Fibroblast of lung (primary cell): ENCODE measurements around the gene DUSP9. TPM values are rescaled to one million over a fixed set of nuclear protein-coding genes. Genes with fewer than 3 reads are reported as not detected.

Experiments
- DNase-seq, 2 donors: peaks; one replicate each; pipeline versions ENCODE4 v3.0.0 to v3.0.0-alpha.2; 2010; ENCODE audit warnings: low read depth in 2 of 2
- H2AFZ ChIP-seq: 2 replicates; pipeline ENCODE4 v1.5.1; 2012; ENCODE audit warnings: low read length, control low read depth, inconsistent platforms
- H3K27ac ChIP-seq: 2 replicates; pipeline ENCODE4 v1.5.1; 2011; ENCODE audit warnings: low read length, control low read depth; ENCODE audit not compliant: insufficient read depth
- H3K27me3 ChIP-seq: 2 replicates; pipeline ENCODE4 v1.5.1; 2011; ENCODE audit warnings: mild to moderate bottlenecking, low read length; ENCODE audit not compliant: control insufficient read depth, insufficient read depth
- H3K36me3 ChIP-seq: 2 replicates; pipeline ENCODE4 v1.5.1; 2011; ENCODE audit warnings: low read length; ENCODE audit not compliant: control insufficient read depth, insufficient read depth
- H3K4me1 ChIP-seq: 2 replicates; pipeline ENCODE4 v1.5.1; 2011; ENCODE audit warnings: low read length; ENCODE audit not compliant: control insufficient read depth, insufficient read depth; ENCODE audit errors: extremely low read depth
- H3K4me2 ChIP-seq: 2 replicates; pipeline ENCODE4 v1.5.1; 2011; ENCODE audit warnings: low read length, control low read depth; ENCODE audit not compliant: insufficient read depth; ENCODE audit errors: extremely low read depth
- H3K4me3 ChIP-seq, 4 experiments: fragments of 200-600 bp in 1 of 4; sonication (generic) in 1 of 4; replicated peaks in 1 of 4; 2 replicates each; pipeline ENCODE4 v1.5.1; 2011 to 2016; ENCODE audit warnings: low read length in 4 of 4, low read depth in 3 of 4, mild to moderate bottlenecking in 3 of 4, control low read depth in 2 of 4, inconsistent platforms in 1 of 4, mixed read lengths in 1 of 4; ENCODE audit not compliant: insufficient read depth in 1 of 4; ENCODE audit errors: control extremely low read depth in 1 of 4
- H3K79me2 ChIP-seq: 2 replicates; pipeline ENCODE4 v1.5.1; 2012; ENCODE audit warnings: mild to moderate bottlenecking, low read length, inconsistent platforms; ENCODE audit not compliant: control insufficient read depth, insufficient read depth
- H3K9ac ChIP-seq: 2 replicates; pipeline ENCODE4 v1.5.1; 2011; ENCODE audit warnings: mild to moderate bottlenecking, low read length, control low read depth; ENCODE audit not compliant: insufficient read depth
- H3K9me3 ChIP-seq: 2 replicates; pipeline ENCODE4 v1.5.1; 2012; ENCODE audit warnings: low read depth, low read length; ENCODE audit not compliant: control insufficient read depth, insufficient read depth
- H4K20me1 ChIP-seq: 2 replicates; pipeline ENCODE4 v1.5.1; 2011; ENCODE audit warnings: low read length; ENCODE audit not compliant: control insufficient read depth, insufficient read depth; ENCODE audit errors: extremely low read depth
- CTCF ChIP-seq, 2 donors: IDR thresholded peaks in 1 of 2; conservative IDR thresholded peaks in 1 of 2; 1 replicate in 1 of 2; 2 replicates in 1 of 2; pipeline ENCODE4 v1.5.1; 2011 to 2012; ENCODE audit warnings: low read length in 2 of 2, control low read depth in 1 of 2, inconsistent platforms in 1 of 2, low read depth in 1 of 2, mild to moderate bottlenecking in 1 of 2
- EZH2 ChIP-seq: IDR thresholded peaks from 2 replicates; pipeline ENCODE4 v1.5.1; 2012; ENCODE audit warnings: low read length, control low read depth, mild to moderate bottlenecking; ENCODE audit errors: missing control alignments
- polyA plus RNA-seq, 2 donors: library from polyadenylated mRNA; depleted of rRNA in 1 of 2; stranded (reverse) in 1 of 2; unstranded in 1 of 2; fragments of >200 nt; gene quantifications; 2 replicates each; pipeline ENCODE4 v1.2.1, GENCODE V29; 2011 to 2012; ENCODE audit warnings: missing spikeins in 1 of 2
- total RNA-seq: library from RNA; depleted of rRNA; stranded (reverse); fragments of >200 nt; gene quantifications from 2 replicates; pipeline ENCODE4 v1.2.1, GENCODE V29; 2014

DUSP9 gene
- total and polyA plus RNA-seq, 2 donors (not counting 1 experiment from before 2014, with no cell fraction given) = not detected

- H2AFZ ChIP-seq = no peak overlapping the region
- H3K4me2 ChIP-seq = no peak overlapping the region
- no peaks in the 10 kb centered on the region for H3K9me3 ChIP-seq
Observed at GRCh38 chrX:153647461-153648357, 706 bp downstream of the DUSP9 start.

GRCh38 chrX:153648358-153649177, 1.6 kb downstream of the DUSP9 start:
- Histone ChIP-seq H3K9ac (no peak overlapping the region), H3K27ac (no peak overlapping the region), H3K9me3 (no peaks in the 10 kb centered on the region), H2AFZ (no peak overlapping the region), H3K4me1 (no peaks in the 10 kb centered on the region), H4K20me1 (no peaks in the 10 kb centered on the region), H3K27me3 (peaks cover 9% of the 10 kb centered on the region), H3K36me3 (no peaks in the 10 kb centered on the region), H3K79me2 (no peaks in the 10 kb centered on the region), H3K4me2 (no peak overlapping the region), H3K4me3 (no peak overlapping the region)
- no peak for DNase-seq
- TF ChIP-seq CTCF (conservative IDR thresholded peaks at IDR 0.05 in 1 of 2, IDR thresholded peaks at IDR 0.05 in 1 of 2; ENCODE audit: low read depth in 1 of 2, low read length in 2 of 2) = no peak
- peak; percentile 59 for TF ChIP-seq EZH2

More at GRCh38 chrX:153647461-153648357, 706 bp downstream of the DUSP9 start:
- H3K4me1 ChIP-seq = no peaks in the 10 kb centered on the region
- no peak overlapping the region for H3K9ac ChIP-seq
- H3K36me3 ChIP-seq = no peaks in the 10 kb centered on the region
- no peaks in the 10 kb centered on the region for H4K20me1 ChIP-seq
- no peak overlapping the region for H3K27ac ChIP-seq
- no peak overlapping the region for H3K4me3 ChIP-seq
- no peaks in the 10 kb centered on the region for H3K79me2 ChIP-seq
- no peak for TF ChIP-seq CTCF (conservative IDR thresholded peaks at IDR 0.05 in 1 of 2, IDR thresholded peaks at IDR 0.05 in 1 of 2; ENCODE audit: low read depth in 1 of 2, low read length in 2 of 2)
- peak; percentile 66 for TF ChIP-seq EZH2
- peaks cover 12% of the 10 kb centered on the region for H3K27me3 ChIP-seq
- no peak for DNase-seq
